Cardiac fibroblast (primary cell): ENCODE results near the gene HADH.

ENCODE experiments used
- DNase-seq, 2 donors: peaks; one replicate each; pipeline versions ENCODE4 v3.0.0 to v3.0.0-alpha.2; 2010; ENCODE audit warnings: low read depth in 2 of 2
- H3K4me3 ChIP-seq, 2 donors: replicated peaks in 1 of 2; 1 replicate in 1 of 2; 2 replicates in 1 of 2; pipeline ENCODE4 v1.5.1; 2011; ENCODE audit warnings: low read depth in 2 of 2, low read length in 2 of 2, mild to moderate bottlenecking in 2 of 2, moderate library complexity in 1 of 2
- TF ChIP-seq, protein P1 (sequence below): IDR thresholded peaks from one replicate; pipeline ENCODE4 v1.5.1; 2011; ENCODE audit warnings: low read depth, mild to moderate bottlenecking, low read length, inconsistent platforms

HADH gene

DNA sequence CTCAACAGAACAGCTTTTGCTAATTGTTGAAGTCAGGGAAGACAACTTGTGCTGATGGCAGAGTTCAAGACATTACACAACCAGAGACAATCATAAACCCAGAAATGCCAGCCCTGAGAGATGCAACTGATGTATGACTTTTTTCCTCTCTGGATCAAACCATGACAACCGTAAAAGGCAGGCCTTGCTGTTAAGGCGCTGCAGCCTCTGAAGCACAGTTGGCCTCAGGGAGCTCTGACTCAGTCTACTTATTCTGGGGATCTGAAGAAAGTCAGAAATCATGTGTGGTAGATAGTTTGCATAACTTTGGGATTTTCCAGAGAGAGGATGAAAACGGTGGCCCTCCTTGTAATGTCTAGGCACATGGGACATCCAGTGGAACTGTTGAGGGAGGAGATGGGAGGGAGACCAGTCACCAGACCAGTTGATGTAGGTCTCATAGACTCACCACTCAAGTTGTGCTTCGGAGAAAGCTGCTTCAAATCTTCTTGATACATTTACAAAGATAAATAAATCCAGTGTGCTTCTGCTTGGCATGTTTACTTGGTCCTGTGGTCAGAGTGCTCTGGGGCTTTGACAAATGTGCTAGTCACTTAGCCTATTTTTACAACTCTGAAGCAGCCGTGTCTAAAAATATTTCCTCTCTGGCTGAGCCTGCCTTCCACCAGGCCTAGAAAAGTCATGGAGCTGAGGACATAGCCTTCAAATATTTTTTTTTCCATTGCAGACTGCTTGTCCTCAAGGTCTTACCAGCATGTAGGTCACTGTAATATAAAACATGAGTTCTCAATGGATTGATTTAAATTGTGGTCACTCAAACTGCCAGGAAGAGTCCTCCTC is 7.5 kb downstream of the HADH start:
- H3K4me3 ChIP-seq: no peak overlapping the region
- peak; percentile 51 to 60 for DNase-seq
- TF ChIP-seq, protein P1, sequence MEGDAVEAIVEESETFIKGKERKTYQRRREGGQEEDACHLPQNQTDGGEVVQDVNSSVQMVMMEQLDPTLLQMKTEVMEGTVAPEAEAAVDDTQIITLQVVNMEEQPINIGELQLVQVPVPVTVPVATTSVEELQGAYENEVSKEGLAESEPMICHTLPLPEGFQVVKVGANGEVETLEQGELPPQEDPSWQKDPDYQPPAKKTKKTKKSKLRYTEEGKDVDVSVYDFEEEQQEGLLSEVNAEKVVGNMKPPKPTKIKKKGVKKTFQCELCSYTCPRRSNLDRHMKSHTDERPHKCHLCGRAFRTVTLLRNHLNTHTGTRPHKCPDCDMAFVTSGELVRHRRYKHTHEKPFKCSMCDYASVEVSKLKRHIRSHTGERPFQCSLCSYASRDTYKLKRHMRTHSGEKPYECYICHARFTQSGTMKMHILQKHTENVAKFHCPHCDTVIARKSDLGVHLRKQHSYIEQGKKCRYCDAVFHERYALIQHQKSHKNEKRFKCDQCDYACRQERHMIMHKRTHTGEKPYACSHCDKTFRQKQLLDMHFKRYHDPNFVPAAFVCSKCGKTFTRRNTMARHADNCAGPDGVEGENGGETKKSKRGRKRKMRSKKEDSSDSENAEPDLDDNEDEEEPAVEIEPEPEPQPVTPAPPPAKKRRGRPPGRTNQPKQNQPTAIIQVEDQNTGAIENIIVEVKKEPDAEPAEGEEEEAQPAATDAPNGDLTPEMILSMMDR: no peak

- TF ChIP-seq, protein P1: no peak
- H3K4me3 ChIP-seq: no peak overlapping the region
- DNase-seq: no peak
These were observed 8.1 kb downstream of the HADH start for GRCh38 chr4:107997794-107998193.

DNA sequence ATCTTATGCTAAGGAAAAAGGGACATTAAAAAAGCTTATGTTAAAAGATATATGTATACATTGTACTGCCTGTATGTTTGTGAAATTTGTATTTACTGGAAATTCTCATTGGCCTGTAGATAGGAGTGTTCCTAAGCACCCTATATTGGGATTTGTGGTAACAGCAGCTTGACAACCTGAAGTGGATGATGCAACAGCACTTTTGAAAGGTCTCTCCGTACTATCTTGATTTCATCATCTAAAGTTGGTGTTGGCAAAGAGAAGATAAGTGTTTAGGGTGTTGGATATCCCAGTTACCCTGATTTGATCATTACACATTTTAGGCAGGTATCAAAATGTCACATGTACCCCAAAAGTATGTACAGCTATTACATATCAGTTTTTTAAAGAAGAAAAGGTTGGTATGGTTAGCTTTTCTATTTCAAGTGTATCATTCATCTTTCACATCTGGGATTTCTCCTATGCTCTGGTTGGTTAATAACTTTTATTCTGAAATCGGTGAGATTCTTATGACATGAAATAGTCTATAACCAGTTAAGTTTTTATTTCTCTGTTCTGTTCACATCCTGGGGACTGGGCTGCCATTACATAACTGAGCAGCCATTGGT is 10.3 kb downstream of the HADH start:
- TF ChIP-seq, protein P1: no peak
- peak in 1 of 2 donors; percentile 5 for DNase-seq
- H3K4me3 ChIP-seq: no peak overlapping the region

DNA sequence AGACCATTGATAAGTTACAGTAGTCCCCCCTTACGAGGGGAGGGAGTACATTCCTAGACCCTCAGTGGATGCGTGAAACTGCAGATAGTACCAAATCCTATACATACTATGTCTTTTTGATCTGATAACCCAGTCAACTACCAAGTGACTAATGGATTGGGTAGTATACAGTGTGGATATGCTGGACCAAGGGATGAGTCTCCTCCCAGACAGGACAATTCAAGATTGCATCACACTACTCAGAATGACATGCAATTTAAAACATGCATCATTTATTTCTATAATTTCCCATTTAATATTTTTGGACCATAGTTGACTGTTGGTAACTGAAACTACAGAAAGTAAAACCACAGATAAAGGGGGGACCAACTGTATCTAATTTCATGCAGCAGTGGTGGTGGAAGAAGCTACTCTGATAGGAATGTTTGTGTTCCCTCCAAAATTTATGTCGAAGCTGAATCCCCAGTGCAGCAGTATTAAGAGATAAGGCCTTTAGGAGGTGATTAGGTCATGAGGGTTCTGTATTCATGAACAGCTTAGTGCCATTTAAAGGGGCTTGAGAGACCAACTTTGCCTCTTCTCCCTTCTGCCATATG is 11.9 kb downstream of the HADH start:
- TF ChIP-seq, protein P1: no peak
- DNase-seq: peak in 1 of 2 donors; percentile 55

DNA sequence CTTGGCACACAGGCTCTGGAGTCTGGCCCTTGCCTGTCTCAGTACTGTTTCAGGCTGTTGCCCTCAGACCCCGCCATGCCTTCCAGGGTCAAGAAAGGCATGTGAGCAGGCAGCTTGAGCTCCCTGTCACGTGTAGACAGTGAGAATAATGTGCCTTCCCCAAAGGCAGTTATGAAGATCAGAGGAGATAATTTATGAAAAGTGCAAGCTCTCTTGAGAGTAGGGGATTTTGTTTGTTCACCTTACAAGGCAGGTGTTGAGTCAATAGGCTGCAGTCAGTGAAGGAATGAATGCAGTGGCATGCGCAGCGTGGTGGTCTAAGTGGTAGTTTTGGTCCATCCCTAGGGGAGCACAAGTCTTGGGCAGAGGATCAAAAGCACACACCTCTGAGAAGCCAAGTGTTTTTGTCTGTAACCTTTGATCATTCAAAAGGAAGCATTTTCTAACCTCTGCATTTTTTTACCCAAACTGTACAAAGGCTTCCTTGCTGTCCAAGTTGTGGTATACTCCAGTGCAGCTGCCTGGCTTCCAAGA is 14.4 kb downstream of the HADH start:
- no peak overlapping the region for H3K4me3 ChIP-seq
- TF ChIP-seq, protein P1: no peak
- no peak for DNase-seq

More for the DNA sequence above, 11.9 kb downstream of the HADH start:
- H3K4me3 ChIP-seq: no peak overlapping the region

DNA sequence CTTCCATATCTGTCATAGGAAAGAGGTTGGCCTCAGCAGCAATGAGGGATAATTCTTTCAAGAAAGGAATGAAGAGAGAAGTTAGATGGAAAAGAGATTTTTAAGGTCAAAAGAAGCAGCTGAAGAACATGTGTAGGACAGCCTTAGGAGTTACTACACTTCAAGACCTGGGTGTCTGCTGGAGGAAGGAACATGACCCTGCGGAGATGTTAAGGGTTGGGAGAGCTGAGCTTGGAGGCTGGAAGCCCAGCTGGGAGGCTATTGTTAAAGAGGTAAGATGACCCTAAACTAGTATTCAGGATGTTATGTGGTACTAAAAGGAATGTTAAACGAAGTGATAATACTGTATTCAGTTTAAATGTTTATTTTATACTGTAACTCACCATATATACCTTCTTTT is 15.0 kb downstream of the HADH start:
- TF ChIP-seq, protein P1: no peak
- no peak for DNase-seq
- H3K4me3 ChIP-seq: no peak overlapping the region
